Activated CD4-positive, alpha-beta T cell treated with anti-CD3 and anti-CD28 coated beads, Interleukin-2, amount 50 U/mL, for 16 hours (primary cell): Measurements from ENCODE around the gene HLCS.

Source experiments
- DNase-seq: peaks from one replicate; pipeline ENCODE4 v3.0.0-alpha.2; 2020

HLCS gene

DNA sequence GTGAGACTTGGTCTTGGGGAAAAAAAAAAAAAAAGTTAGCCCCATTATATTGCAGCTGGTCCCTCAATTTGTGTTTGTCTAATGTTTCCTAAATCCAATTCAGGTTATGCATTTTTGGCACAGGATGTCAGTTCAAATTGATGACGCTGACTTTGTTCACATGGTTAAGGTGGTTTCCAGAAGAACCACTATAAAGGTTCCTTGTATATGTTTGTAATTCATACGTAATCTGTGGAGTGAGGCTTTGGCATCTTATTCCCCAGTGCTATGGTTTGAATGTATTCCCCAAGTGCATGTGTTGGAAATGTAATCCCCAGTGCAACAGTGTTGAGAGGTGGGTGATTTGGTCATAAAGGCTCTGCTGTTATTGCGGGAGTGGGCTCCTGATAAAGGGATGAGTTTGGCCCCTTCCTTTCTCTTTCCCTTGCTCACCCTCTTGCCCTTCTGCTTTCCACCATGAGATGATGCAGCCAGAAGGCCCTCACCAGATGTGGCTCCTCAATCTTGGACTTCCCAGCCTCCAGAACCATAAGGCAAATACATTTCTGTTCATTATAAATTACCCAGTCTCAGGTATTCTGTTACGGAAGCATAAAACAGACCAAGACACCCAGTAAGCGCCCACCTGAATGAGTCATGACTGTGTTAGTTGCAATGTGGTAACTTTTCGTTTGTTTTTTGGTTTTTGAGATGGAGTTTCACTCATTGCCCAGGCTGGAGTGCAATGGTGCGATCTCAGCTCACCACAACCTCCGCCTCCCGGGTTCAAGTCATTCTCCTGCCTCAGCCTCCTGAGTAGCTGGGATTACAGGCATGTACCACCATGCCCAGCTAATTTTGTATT, 19.5 kb upstream of the HLCS start:
- no peak for DNase-seq

DNA sequence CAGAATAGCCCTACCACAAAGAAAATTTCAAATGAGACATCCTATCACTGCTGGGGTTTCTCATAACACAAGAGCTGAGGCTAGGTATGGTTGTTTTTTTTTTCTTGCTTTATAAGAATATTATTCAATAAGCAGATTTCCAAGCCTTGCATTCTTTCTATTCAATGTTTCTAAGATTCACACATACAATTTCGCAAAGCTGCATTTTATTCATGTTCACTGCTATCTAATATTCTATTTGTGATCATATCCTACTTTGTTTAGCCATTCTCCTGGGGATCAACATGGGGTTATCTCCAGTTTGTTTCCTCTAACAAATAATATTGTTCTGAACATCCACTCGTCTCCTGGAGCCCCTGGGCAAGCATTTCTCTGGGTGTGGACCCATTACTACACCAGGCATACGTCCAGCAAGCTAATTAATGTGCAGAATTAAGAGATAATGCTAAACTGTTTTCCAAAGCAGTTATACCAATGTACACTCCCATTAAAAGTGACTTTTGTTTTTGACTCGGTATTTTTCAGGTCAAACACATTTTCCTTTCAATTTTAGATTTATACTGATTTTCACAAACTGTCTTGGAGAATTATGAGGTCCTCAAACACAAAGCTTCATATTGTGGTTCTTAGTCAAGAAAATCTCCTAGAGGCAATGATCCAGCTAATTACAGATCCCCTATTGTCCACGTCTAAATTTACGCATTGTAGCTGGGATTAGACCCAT, 15.7 kb upstream of the HLCS start:
- no peak for DNase-seq

DNA sequence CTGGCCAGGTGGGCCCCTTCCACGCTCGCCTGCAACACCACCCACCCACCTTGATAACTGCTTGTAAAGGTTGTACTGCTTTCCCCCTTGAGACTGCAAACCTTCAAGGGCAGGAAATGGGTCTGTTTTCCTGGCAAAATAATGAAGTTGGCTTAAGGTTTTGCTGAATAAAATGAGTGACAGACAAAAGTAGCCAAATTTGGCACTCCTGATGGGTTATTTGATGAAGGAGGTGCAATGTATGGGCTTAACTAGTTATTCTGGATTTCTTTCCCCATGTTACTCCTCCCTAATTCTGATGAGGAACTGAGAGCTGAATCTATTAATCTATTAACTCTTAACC, 14.6 kb upstream of the HLCS start:
- no peak for DNase-seq

DNA sequence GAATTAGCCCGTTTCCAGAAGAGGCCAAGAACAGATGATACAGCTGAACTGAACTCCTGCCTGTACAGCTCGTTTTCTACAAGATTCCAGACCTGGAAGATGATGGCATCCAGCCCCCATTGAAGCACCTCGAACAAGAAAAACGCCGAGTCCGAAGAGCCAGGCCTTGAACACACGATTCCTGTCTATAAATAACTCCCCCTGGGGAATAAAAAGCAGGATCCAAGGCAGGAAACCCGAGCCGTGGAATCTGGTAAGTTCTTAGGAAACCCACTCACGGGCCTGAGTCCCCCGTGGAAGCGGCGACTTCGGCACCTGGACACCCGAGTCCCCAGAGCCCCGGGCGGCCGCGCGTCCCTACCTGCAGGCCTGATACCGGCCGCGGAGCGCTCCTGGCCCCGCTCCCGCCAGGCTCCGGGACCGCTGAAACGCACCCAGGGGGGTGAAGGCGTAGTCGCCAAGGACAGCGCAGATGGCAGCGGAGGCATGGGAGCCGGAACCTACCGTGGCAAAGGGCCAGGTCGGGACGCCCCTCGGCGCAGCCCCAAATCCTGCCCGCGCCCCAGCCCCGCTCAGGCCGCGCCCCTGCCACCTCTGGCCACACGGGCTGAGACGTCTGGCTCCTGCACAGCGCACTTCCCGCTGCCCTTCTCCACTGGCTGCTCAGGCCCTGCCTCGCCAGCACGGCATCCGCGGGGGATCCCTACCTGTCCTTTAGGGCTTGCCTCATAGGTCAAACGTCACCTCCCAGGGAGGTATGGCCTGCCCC, 14.0 kb upstream of the HLCS start:
- DNase-seq: no peak

DNA sequence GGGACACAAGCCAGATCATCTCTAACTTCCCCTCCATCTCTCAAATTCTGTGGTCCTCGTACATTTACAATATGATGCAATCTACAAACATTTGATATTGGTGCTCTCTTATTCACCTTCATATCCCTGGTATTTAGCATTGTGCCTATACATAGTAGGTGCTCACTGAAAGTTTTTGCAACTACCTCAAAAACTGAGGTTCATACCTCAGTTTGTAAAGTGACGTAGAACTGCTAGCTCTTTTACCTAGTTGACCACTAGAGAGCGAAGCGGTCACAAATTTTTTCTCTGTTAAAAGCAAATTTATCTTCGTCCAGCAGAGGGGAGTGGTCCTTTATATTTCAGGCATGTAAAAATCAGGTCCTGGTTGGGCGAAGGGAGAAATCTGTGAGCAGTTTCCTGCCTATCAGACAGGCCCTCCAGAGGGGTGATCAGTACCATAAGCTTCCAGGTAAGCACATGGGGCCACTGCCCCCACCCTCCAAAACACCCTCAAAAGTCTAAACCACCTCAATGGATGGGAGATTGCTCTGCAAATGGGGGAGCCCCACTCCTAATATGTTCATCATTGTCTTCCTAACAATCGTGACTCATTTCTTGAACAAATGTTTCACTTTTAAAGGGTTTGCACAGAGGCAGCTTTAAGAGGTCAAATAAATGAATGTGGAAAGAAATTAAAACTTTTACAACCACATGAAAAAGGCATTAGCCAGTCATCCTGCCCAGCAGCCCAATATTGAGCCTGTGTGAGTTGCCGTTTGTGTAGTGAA, 10.6 kb upstream of the HLCS start:
- peak; percentile 34 for DNase-seq

DNA sequence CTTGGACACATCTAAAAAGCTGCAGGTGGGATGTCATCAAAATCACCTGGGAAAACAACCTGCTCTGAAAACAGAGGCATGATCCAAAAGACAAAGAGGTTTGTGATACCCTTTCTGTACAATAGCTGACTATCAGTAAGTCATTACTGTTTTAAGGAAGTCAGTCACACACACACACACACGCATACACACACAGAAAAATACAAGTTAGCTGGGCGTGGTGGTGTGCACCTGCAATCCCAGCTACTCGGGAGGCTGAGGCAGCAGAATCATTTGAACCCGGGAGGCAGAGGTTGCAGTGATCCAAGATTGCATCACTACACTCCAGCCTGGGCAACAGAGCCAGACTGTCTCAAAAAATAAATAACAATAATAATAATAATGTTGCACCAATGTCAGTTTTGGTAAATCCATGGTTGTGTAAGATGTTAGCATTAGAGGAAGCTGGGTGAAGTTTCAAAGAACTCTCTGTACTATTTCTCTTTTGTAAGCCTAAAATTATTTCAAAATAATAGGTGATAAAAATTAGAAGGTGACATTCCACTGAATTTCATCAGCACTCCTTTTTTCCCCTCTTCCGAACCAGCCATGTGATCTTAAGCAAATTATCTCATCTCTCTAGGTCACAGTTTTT, 9.9 kb upstream of the HLCS start:
- no peak for DNase-seq

DNA sequence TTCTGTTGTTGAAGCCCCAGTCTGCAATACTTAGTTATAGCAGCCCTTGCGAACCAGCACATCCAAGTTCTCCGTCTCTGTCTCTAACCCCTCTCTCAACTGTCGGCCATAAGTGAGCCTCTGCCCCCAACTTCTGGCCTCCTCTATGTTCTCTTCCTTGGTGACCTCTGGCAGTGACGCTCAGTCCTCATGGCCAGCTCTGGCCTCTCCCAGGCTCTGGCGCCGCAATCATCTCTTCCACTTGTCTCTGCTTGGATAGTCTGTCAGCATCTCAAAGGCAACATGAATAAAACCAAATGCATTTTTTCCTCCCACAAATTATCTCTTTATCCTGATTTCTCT, 8.4 kb upstream of the HLCS start:
- DNase-seq: no peak

DNA sequence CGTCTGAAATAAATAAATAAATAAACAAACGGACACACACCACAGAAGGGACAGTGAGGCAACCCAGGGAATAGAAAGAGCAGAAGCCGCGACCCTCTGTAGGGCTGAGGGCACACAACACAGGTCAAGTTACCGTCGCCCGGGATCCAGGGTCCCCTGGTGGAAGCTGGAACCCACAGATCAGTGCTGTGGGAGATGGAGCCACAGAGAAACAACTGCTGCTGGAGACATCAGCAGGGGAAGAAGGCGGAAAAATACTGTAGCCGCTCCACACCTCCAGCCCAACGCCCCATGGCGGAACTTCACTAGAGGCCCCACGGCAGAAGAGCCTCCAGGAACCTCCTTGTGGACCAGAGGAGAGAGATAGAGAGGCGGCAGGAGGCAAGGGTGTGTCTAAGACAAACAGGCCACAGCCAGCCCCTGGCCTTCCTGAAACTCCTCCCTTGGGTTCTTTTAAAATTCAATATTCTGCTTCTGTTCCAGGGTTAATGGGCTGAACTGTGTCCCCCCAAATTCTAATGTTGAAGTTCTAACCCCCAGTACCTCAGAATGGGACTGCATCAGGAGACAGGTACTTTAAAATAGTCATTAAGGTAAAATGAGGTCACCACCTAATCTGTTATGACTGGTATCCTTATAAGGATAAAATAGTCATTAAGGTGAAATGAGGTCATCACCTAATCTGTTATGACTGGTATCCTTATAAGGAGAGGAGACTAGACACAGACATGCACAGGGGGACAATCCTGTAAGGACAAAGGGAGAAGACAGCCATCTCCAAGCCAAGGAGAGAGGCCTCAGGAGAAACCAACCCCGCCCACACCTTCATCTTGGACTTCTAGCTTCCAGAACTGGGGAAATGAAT, 7.7 kb upstream of the HLCS start:
- DNase-seq: no peak

DNA sequence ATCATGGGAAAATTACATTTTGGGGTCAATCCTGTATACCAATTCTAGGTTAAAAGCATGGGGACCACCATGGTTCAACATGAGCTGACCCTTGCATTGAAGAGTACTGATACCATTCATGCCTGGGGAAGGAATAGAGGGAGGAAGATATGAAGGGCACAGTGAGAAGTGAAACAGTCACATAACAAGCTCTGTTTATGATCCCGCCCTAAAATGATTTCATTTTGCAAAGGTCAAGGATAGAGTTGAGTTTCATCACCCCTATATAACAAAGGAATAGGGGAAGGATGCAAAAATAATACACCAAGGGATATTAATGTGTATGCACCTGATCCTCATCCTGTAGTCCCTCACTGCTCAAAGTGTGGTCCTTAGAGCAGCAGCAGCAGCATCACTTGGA, 2.5 kb upstream of the HLCS start:
- no peak for DNase-seq

DNA sequence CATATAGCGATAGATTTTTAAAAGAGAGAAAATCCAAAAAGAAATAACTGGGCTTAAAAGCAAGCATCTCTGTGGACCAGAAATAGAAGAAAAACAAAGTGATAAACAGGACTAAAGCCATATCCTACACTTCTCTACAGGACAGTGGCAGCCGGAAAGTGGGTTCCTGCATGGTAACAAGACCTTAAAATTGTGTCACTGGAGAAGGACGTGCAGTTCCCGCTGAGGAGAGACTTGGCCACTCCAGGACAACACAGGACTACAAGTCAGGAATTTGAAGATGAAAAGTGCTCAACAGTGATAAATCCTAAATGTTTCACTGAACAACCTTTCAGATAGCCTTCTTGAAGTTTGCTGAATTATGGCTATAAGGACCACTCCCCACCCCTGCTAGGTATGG, 1.9 kb upstream of the HLCS start:
- DNase-seq: no peak

DNA sequence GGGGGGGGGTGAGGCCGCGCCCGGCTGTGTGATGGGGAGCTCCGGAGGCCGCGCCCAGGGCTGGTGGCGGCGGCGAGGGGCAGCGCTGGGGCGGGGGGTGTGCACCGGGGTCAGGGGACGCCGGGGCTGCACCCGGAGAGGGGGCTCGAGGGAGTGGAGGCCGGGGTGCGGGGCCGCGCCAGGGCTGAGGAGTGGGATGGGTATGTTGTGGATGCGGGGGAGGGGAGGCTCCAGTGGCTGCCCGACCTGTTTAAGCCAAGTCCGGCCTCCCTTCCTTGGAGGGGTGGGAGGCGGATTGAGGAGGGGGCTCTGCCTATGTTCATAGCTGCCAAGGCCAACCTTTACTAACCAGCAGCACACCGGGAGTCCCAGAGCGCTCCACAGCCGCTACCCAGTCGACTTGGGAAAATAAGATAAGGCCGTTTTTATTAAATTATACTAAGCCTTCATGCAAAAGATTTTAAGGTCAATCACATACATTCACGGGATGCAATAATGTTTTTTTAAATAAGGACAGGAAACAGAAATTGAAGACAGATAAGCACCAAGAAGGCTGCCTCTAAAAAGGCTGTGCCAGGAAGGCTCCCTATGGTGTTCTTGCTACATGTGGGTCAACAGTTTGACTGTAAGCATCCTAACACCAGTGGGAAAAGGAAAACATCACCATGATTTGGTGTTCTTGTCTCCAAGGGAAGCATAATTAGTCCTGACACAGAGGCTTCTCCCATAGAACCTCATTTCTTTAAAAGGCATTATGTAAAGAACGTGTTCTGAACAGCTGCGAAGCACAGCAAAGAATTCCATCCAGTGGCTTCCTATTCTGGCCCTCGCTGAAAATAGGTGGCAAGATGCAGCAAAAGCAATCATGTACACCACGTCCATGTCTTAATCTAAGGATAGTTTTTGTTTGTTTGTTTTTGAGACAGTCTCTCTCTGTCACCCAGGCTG, 626 bp upstream of the HLCS start:
- no peak for DNase-seq

DNA sequence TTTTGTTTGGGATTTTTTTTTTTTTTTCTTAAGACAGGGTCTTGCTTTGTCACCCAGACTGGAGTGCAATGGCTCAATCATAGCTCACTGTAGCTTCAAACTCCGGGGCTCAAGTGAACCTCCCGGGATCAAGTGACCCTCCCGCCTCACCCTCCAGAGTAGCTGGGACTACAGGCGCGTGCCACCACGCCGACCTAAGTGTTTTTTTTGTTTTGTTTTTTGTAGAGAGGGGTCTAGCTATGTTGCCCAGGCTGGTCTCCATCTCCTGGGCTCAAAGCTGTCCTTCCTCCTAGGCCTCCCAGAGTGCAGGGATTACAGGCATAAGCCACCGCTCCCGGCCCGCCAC, 776 bp downstream of the HLCS start:
- no peak for DNase-seq

DNA sequence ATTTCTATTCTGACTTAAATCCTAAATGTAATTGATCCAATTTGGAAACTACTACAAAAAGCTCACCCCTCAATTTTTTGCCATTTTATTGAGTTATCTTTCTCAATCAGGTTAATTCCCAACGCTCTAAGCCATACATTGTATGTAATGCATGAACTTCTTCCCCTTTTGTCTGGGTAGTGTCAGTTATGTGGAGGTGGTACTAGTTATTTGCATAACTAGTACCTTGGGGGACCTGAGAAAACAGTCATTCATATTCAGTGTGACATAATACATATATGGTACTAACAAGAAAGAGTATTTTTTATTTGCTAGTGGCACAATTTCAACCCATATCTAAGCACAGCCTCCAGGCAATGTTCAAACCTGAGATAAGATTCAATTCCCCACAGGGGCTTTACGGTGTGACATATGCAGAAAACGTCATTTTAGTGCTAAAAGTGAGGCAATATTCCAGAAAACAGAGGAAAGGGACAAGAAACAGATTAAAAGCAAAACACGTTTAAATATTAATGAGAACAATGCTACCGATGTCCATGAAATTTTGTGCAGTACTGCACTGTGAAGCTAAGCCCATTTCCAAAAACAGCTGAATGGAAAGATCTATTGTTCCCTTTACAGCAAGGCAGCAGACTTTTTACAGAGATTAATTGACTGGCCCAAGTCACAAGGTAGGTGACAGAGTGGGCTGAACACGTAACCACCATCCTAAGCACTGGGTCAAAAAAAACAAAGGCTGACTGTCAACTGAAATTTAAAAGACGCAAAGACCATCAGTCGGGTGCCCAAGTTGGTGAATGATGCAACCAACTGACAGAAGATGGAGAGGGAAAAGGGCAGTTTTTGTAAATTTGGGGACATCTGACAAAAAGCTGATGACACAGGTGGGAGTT, 1.4 kb downstream of the HLCS start:
- peak; percentile 7 for DNase-seq

DNA sequence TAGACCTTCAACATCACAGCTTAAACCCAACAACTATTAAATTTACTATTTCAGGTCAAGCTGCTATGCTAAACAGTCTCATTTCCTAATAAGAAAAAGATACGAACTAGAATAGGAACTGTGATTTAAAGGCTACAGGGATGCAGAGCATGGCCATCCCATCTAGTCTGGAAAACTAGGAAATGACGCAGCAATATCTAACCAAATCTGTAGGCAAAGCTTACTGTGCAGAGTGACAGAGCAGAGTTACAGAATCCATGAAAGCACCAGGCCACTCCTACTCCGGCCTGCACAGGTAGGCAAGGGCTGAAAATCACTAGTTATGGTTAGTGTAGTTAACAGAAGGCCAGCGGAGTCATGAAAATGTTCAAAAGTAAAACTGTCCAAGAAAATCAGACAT, 2.1 kb downstream of the HLCS start:
- no peak for DNase-seq

DNA sequence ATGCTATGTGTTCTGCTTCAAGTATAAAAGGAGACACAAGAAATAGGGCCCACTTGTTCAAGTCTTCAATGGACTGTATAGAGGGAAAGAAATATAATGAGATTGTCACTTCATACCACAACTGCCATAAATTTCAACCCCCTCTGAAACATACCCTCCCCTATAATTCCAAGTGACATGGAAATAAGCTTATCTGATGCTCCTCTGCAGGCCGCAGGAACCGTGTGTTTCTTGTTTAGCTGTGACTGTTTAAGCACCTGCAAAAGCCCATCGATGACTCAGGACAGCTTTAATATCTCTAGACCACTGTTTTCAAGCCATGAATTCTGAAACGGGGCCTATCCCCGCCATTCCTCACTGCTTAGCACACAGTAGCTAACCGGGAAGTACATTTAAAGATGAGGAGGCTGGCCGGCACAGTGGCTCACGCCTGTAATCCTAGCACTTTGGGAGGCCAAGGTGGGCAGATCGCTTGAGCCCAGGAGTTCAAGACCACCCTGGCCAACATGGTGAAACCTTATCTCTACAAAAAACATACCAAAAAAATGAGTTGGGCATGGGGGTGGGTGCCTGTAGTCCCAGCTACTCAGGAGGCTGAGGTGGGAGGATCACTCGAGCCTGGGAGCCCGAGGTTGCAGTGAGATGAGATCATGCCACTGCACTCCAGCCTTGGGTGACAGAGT, 4.2 kb downstream of the HLCS start:
- DNase-seq: no peak

DNA sequence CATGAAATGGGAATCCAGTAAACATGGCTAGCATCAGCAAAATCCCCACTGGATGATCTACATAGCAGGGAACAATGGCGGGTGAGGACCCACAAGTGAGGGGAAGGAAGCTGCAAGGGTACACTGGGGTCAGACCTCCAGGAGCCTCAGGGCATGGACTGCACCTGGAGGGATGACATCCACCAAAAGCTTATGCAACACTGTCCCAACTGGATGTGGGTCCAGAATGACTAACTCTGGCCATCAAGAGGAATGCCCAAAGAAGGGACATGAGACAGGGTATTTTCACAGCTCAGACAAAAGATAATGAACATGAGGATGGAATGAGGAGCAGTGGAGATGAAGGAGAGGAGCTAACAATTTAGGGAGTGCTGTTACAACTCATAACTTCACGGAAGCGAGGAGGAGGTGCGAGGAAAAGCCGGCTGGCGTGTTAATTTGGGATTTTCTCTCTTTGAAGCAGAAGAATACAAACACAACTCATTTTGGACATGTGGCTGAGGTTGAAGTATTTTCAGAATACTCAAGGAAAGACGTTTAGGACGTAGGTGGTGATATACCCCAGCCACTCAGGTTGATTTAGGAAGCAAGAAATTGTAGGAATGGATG, 5.7 kb downstream of the HLCS start:
- no peak for DNase-seq

DNA sequence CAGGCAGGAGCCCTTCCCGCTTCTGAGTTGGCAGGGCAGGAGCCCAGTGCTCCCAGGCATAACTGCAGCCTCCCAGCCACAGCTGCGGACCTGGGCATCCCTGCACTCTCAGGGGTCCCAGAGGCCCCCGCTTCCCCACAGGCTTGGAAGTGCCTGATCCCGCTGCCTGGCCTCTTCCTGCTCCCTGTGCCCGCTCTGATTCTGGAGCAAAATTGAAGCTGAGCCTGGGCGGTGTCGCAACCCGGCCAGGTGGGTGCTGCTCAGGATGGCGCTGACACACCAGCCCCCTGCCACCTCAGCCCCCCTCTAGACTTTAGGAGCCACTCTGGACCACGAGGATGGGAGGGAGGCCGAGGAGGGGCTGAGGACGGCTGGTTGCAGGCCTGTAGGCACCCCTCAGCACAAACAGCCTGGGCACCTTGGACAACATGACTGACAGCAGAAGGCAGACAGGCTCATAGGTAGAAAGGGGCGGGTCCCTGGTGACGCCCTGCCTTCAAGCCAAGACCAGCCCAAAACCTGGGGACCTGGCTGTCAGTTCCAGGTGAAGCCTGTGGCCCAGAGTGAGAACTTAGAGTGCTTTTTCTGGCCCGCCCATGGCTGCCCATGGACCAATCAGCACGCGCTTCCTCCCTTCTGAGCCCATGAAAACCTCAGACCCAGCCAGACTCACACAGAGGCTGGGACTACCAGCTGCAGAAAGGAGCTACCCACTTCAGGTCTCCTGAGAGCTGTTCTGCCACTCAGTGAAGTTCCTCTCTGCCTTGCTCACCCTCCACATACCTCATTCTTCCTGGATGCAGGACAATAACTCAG, 7.2 kb downstream of the HLCS start:
- no peak for DNase-seq

DNA sequence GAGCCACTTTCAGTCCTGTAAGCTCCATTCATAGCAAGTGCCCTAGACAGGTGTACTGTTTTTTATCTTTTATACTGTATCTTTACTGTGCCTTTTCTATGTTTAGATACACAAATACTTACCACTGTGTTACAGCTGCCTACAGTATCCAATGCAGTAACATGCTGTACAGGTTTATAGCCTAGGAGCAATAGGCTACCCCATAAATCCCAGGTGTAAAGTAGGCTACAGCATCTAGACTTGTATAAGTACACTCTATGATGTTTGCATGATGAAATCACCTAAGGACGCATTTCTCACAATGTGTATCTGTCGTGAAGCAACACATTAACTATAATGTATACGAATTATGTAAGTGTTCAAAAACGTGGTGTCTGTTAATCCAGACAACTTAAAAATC, 10.7 kb downstream of the HLCS start:
- no peak for DNase-seq
